ENCODE results near the gene GREB1L. TPM values are rescaled to one million over a fixed set of nuclear protein-coding genes. Genes with fewer than 3 reads are reported as not detected.

GREB1L gene
- total RNA-seq, 2 experiments from 2014 or later, result not detected

DNA sequence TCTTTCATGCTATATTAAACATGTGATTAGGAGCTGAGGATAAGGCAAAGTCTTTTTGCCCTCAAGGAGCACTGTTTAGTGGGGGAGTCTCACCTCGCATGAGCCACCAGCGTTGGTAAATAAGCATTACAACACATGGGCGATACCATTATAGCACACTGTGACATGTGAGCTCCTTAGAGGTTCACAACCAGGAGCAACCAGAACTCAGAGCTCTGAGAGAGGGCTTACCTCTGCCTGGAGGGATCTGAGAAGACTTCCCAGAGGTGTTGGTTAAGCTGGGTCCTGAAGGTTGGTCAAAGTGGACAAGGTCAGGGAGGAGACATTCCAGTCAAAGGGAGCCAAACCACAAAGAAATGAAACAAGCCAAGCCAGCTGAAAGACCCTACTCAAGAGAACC is 199.6 kb downstream of the GREB1L start:
- POLR2A ChIA-PET, result no interaction called here
- CTCF ChIA-PET, result interaction anchor here (1.8 kb wide), 1 partner anchor 246 kb away, joined by 4 read pairs; no protein-coding TSS in a partner anchor

DNA sequence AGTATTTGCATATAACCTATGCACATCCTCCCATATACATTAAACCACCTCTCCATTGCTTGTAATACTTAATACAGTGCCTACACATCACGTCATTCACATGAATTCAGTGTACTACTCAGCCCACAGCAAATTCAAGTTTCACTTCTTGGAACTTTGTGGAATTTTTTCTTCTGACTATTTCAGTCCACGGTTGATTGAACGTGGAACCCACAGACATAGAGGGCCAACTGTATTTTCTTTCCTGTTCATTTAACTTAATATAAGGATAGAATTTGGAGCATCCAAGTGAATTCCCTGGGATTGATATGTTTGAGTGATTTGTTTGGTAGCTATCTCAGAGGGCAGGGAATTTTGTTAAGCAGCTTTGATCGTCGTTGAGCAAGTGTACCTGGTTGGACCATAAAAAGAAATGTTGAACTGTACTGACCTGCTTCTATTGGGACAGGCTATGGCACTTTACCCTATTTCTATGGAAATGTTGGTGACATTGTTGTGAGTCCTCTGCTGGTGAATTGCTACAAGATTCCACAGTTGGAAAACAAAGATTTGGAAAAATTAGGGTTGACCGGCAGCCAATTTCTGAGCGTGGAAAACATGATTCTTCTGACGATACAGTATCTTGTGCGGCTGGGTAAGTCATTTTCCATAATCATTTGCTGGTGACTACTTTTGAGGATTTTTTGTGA is 201.9 kb downstream of the GREB1L start:
- ChIA-PET POLR2A (no interaction called here), CTCF (interaction anchor here (0.6 kb wide), 1 partner anchor 14 kb away, joined by 3 read pairs; no protein-coding TSS in a partner anchor)

DNA sequence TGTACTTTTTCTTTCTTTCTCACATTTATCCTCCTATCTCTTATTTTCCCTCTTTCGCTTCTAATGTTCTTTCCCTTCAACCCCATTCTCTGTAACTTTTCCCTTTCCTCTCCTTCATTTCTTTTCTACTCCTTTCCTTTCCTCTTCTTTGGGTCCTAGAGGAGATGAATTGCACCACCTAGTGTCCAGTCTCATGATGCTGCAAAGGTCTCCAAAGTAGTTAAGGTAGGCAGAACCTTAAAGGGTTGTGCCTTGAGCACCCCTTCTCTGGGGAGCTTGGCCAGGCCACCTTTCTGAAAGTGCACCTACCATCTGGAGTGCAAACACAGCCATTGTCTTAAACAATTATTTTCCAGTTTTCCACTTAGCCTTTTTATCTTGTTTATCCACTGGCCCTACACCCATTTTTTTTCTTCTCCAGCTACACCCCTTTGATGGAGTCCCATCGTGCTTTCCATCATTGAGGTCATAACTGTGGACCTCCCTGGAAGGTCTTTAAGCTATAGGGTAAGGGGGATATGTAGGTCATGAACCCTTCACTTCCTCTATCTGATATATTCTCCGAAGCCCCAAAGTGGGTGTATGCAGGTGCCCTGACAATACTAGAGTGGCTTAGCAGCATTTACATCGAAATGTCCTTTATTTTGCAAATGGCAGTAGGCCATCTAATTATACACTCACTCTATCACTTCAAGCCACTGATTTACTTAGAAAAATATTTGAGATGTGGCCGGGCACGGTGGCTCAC is 202.6 kb downstream of the GREB1L start:
- ChIA-PET POLR2A (no interaction called here), CTCF (interaction anchor here (0.6 kb wide), 1 partner anchor 13 kb away, joined by 3 read pairs; no protein-coding TSS in a partner anchor)

DNA sequence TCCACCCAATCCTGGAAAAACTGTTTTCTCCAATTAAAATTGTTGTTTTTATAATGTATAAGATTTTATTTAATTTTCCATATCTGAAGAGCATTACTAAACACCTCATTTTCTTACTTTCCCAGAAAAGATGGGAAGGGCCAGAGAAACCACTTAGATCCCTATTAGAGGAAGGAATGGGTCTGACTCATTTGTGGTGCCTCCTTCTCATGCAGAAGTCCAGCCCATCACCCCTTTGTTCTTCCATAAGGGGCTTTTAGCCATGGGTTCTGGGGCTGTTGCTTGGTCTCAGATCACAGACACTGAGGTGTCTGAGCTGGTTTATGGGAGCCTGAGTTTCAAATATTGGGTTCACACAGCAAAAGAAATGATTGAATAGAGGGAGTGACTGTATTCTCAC is 206.3 kb downstream of the GREB1L start:
- CTCF ChIA-PET, result no interaction called here

DNA sequence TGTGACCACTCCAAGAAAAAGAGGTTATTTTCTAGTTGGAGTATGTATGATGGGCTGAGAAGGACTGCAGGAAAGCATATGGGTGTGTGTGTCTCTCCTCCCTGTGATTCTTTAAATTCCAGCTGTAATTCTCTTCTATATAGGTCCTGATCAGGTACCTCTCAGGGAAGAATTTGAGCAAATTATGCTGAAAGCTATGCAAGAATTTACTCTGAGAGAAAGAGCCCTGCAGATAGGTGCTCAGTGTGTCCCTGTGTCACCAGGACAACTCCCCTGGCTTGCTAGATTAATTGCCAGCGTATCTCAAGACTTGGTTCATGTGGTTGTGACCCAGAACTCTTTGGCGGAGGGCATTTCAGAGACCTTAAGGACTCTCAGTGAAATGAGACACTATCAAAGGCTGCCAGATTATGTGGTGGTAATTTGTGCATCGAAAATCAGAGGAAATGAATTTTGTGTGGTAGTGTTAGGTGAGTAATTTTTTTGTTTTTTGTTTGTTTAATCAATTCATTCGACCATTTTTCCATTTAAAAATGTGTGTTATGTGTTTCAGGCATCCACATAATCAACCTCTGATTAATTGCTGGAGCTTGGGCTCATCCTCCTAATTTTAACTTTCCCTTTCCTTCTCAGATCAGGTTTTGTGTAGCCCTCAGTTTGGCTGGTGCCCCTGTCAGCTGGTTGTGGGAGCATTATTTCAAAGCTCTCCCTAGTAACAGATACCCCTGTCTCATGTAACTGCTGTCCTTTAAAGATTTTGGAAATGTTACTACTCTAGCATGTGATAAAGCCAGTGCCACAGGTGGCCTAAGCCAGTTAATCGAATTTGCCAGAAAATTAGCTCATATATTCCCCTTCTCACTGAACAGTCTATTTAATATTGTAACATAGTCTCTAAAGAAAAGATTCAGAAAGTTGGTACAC is 207.6 kb downstream of the GREB1L start:
- CTCF ChIA-PET, result interaction anchor here (0.7 kb wide), 1 partner anchor 37 kb away, joined by 6 read pairs; no protein-coding TSS in a partner anchor
- POLR2A ChIA-PET, result no interaction called here

More for the DNA sequence above, 206.3 kb downstream of the GREB1L start:
- POLR2A ChIA-PET, result no interaction called here

DNA sequence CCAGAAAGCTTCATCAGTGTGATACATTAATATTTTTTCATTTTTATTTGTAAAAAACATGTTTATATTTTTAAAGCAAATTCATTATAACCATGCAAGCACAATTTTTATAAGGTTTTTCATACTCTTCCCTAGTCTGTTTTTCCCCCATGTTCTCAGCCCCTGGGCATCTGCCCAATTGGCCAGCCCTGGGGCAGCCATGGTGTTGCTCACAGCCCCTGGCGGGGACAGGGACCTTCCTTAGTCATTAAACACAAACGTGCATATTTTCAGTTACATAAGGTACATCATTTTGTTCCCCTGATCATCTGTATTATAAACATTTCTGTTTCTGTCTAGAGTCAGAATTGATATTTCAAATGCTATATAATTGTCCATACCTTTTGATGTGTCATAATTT is 208.5 kb downstream of the GREB1L start:
- POLR2A ChIA-PET, result no interaction called here
- CTCF ChIA-PET, result no interaction called here

DNA sequence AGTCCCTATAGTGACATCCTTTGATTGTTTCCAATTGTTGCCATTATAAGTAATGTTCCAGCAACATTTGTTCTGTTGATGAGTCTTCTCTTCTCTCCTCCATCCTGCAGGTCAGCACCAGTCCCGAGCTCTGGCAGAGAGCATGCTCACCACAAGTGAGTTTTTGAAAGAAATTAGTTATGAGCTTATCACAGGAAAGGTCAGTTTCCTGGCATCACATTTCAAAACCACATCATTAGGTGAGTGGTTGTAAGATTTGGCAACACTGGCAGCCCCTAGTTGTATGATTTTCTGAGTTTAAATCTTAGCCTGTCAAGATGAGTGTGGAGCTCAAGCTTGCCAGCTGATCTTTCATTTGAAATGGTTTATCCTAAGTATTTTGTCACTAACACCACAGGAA is 208.9 kb downstream of the GREB1L start:
- ChIA-PET POLR2A (no interaction called here), CTCF (no interaction called here)

DNA sequence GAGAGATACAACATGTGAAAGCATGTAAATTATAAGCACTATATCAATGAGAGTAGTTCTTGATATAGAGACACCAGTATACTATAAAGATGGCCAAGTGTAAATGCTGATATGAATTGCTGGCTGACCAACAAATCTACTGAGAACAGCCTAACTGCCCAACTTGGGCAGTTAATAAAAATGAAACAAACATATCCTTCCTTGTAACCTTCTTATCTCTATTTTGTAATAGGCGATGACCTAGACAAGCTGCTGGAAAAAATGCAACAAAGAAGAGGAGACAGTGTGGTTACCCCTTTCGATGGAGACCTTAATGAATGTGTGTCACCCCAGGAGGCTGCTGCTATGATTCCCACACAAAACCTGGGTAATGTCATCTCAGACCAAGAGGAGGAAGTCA is 209.8 kb downstream of the GREB1L start:
- ChIA-PET CTCF (no interaction called here), POLR2A (no interaction called here)

DNA sequence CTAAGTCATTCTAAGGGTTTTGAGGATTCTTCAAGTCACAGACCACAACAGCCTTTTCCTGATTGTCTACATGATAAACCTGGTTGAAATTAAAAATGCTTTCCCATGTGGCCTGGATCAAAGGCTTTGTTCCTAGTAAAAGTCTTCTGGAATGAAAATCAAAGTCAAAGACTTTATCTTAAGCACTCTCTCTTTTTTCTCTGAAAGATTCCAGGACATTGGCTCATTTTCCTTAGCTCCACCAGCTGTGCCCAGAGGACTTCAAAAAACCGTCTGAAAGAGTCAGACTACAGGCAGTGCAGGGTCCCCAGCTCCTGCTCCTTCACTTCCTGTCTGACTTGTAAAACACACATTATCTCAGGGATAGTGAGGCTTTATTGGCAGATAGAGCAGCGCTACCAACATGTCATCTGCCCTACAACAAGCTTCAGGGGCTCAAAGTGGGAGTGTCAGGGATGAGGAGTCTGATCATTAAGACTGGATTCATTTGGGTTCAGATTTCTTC is 210.3 kb downstream of the GREB1L start:
- ChIA-PET POLR2A (no interaction called here), CTCF (no interaction called here)

DNA sequence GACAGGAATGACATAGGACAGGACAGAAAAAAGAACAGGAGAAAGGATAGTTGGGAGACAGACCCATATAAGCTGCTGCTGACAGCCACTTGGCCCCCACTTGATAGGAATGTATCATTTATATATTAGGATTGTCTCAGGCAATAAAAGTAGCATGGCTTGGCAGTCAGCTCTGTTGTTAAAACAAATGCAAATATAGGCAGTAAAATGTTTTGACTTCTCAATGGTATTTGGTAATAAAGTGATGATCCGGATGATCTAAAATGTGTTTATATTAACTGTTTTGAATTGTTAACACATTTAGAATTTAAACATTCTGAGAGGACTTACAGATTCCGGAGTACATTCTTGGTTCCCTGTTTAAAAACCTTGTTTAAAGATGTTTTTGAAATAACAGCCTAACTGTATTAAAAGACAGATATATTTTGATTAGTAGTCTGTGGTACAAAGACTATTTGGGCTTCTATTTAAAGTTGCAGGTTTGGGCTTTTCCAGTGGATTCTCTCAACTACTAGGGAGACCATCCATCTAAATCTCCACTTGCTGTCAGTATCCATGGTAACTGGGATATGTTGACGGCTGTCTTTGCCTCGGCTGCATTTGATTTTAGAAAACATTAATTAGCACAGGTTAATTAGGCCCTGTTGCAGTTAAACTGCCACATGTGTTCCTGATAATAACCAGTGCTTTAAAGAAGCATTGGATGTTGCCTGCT is 210.9 kb downstream of the GREB1L start:
- ChIA-PET POLR2A (no interaction called here), CTCF (no interaction called here)

DNA sequence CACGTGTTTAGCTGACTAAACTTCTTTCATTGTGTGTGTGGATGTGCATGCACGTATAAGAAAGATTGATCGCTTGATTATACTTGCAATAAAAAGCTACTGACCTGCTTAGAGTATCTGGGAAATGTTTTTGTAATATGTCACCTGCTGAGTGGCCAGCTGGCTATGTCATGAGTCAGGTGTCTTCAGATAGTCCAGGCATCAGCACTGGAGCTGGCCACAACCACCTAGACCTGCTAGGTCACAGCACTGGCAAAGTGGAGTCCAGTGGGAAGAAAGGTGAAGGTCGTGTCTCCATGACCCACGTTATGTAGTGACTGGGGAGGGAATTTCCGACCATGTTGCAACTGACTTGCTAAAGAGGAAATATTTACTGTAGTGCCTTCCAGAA is 211.5 kb downstream of the GREB1L start:
- ChIA-PET POLR2A (no interaction called here), CTCF (no interaction called here)

DNA sequence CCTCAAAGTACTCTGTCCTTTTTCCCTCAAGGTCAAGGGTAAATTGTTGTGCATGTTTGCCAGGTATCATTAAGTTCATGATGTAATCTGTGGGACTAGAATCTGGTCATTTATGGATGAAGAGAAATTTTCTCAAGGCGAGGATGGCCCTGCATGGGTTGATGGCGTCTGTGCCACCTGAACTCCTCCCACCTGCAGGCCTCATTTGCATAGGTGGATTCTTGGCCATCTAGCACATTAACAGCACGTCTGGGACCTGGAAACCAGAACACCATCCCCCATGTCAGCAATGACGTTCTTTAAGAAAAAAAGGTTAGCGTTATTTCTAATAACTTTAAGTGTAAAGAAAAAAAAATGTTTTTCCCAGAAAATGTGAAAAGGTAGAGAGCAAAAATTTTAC is 212.7 kb downstream of the GREB1L start:
- CTCF ChIA-PET, result no interaction called here
- POLR2A ChIA-PET, result no interaction called here

DNA sequence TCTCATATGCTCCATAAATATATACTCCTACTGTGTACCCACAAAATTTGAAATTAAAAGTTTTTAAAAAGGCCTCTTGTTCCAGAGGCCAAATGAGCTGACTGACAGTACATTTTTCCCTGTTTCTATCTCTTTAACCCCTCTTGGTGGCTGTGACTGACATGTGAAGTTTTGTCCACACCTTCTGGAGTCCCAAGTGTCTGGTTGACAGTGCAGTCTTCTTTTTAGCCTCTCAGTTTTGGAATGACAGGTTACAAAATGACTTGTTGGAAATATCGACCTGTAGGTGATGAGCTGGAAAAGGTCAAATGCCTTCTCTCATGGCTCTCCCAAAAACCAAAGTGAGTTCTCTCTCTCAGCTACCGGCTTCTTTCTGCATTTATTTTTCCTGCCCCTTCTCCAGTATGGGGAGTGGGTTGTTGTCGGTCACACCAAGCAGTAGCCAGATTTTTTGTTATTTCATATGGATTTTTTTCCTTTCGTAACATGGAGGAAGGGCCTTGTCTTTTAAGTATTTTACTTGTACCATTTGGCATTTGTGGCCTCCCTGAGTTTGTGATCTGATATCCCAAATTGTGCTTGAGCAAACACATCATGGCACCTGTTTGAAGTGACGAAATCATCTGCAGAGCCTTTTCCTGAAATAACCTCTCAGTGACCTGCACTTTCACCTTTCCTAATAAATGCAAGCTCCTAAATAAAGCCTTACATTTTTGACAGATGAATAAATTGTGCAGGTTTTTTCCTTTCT is 214.6 kb downstream of the GREB1L start:
- ChIA-PET CTCF (no interaction called here), POLR2A (no interaction called here)

DNA sequence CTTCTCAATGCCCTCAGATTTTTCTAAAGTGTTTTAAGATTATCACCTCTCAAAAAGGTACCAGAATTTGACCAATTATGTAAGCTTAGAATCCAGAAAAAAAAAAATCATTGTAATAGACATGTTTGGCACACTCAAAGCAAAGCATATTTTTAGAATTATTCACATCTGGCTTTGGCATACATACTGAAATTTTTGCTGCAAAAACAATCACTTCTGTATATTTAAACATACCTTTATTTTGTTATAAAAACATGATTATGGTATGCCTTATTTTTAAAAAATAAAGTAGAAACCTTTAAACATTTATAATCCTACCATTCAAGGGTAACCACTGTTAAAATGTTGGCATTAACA is 215.1 kb downstream of the GREB1L start:
- CTCF ChIA-PET, result interaction anchor here (0.7 kb wide), 1 partner anchor 13 kb away, joined by 3 read pairs; no protein-coding TSS in a partner anchor
- POLR2A ChIA-PET, result no interaction called here

DNA sequence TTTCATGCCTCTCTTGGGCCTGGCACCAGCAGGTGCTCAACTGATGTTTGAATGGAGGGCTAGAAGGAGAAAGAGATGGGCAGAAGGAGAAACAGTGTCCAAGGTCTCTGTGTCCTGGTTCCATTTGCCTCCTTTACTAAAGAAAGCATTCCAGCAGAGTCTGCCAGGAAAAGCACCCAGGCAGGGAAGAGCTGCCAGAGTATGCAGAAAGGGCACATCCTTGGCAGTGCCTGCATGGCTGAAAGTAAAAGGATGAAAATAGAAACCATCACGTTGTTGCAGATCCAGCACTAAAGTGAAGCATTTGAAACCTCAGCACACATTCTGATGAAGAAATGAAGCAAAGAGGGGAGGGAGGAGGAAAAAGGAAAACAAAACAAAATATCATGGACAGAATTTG is 216.3 kb downstream of the GREB1L start:
- CTCF ChIA-PET, result no interaction called here
- POLR2A ChIA-PET, result no interaction called here

DNA sequence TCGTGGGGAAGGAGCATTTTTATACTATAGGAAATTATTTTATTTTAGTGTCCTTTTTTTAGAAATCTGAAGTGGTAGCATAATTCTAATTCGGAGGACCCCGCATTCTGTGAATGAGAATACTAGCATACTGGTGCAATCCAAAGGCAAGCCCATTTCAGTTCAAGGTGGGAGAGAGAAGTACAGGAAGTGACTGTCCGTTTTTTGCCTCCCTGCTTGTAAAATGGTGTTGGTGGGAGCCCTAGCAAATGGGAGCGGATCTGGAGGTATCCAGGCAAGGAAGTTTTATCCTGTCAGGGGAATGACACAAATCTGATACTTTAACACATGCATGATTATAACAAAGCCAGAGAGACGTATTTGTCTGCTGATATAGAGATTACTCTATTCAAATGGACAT is 216.8 kb downstream of the GREB1L start:
- POLR2A ChIA-PET, result no interaction called here
- CTCF ChIA-PET, result no interaction called here

DNA sequence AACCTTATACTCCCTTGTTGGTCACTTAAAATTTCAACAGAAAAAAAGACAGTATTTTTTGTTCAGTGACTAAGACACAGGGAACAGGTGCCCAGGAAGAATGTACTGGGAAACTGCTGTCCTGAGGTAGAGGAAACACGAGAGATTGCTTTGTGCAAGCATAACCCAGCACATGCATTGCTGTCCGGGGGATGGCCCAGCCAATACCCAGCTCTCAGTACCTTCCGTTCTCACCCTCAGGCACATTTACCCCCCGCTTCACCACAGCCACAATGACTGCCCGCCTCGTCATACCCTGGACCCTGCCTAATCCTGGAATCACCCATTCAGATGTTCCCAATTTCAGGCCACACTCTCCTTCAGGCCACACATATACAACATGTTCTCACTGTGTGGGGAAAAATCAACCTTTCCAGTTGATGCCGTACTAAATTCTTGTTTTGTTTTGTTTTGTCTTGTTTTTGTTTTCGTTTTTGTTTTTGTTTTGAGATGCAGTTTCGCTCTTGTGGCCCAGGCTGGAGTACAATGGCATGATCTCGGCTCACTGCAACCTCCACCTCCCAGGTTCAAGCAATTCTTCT is 217.8 kb downstream of the GREB1L start:
- ChIA-PET POLR2A (no interaction called here), CTCF (no interaction called here)

DNA sequence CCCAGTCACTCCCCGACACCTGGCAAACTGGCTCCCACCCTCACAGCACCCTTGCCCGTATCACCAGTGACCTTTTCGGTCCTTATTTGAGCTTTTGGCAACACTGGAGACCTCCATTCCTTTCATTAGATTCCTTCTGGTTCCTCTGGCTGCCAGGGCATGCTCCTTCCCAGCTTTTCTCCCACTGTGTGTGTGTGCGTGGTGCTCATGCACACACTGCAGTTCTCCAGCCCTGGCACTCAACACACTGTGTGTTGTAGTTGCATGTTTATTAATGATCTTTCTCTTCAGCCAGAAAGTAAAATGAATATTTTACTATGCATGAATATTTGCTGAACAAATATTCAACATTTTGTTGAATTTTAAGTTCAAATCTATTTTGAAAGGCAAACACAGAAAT is 219.4 kb downstream of the GREB1L start:
- POLR2A ChIA-PET, result no interaction called here
- CTCF ChIA-PET, result no interaction called here

DNA sequence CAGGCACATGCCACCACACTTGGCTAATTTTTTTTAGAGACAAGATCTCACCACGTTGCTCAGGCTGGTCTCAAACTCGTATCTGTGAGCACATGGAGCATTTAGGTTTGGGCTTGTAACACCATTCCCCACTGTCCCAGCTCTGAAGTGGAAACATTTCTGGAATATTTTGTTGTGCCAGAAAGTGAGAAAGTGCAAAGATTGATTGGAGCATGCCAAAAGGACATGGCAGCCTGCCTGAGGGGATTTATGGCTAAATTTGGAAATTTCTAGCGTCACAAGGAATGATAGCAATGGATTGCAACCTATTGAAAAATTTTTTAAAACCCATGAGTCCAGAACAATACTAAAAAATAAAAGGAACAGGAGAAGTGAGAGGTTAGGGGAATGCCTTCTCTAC is 221.7 kb downstream of the GREB1L start:
- ChIA-PET CTCF (no interaction called here), POLR2A (no interaction called here)
